HG03439 (cell line): ENCODE data around the gene TSPAN32.

Experiments used
- ATAC-seq: cut with Tn5 transposase; IDR thresholded peaks from one replicate; pipeline ENCODE4 v1.9.1; 2021; ENCODE audit warnings: mild to moderate bottlenecking, moderate library complexity; ENCODE audit not compliant: unreplicated experiment

TSPAN32 gene

GRCh38 chr11:2314136-2314524 lies 12.3 kb downstream of the TSPAN32 start:
- ATAC-seq, result no peak

GRCh38 chr11:2314525-2315394 lies 12.9 kb downstream of the TSPAN32 start:
- no peak for ATAC-seq

GRCh38 chr11:2315395-2316168 lies 13.8 kb downstream of the TSPAN32 start:
- no peak for ATAC-seq

GRCh38 chr11:2316169-2316962 lies 14.6 kb downstream of the TSPAN32 start:
- no peak for ATAC-seq

- no peak for ATAC-seq
These were observed 15.1 kb downstream of the TSPAN32 start for GRCh38 chr11:2316963-2317244.

GRCh38 chr11:2317354-2318050 lies 15.7 kb downstream of the TSPAN32 start:
- ATAC-seq, result no peak

- ATAC-seq, result no peak
These were observed 16.3 kb downstream of the TSPAN32 start for GRCh38 chr11:2318123-2318522.

GRCh38 chr11:2318707-2319106 lies 16.9 kb downstream of the TSPAN32 start:
- ATAC-seq, result no peak

GRCh38 chr11:2319791-2320472 lies 18.1 kb downstream of the TSPAN32 start:
- ATAC-seq, result no peak

GRCh38 chr11:2320568-2321310 lies 18.9 kb downstream of the TSPAN32 start:
- no peak for ATAC-seq

GRCh38 chr11:2321311-2321683 lies 19.5 kb downstream of the TSPAN32 start:
- ATAC-seq, result no peak

GRCh38 chr11:2325123-2325522 lies 23.3 kb downstream of the TSPAN32 start:
- ATAC-seq, result no peak

- ATAC-seq, result no peak
These were observed 23.9 kb downstream of the TSPAN32 start for GRCh38 chr11:2325719-2326118.

GRCh38 chr11:2327032-2327431 lies 25.2 kb downstream of the TSPAN32 start:
- ATAC-seq, result no peak

- ATAC-seq, result no peak
These were observed 26.2 kb downstream of the TSPAN32 start for GRCh38 chr11:2328021-2328420.

- no peak for ATAC-seq
These were observed 27.0 kb downstream of the TSPAN32 start for GRCh38 chr11:2328656-2329354.

- ATAC-seq, result no peak
These were observed 27.7 kb downstream of the TSPAN32 start for GRCh38 chr11:2329551-2329950.

GRCh38 chr11:2330696-2331095 lies 28.9 kb downstream of the TSPAN32 start:
- no peak for ATAC-seq

GRCh38 chr11:2331404-2331803 lies 29.6 kb downstream of the TSPAN32 start:
- no peak for ATAC-seq
